Neural progenitor cell (in vitro differentiated cells): ENCODE data around the gene MYLK.

Experiments
- CTCF ChIP-seq: fragments of 200-600 bp; sonication (generic); IDR thresholded peaks from 2 replicates; pipeline ENCODE4 v1.5.1; 2017; ENCODE audit warnings: antibody characterized with exemption, mild to moderate bottlenecking
- EZH2 ChIP-seq: fragments of 200-600 bp; sonication (generic); IDR thresholded peaks from 2 replicates; pipeline ENCODE4 v1.6.1; 2017; ENCODE audit warnings: antibody characterized with exemption, mild to moderate bottlenecking, moderate library complexity
- EZH2phosphoT487 ChIP-seq: fragments of 200-600 bp; sonication (generic); IDR thresholded peaks from 2 replicates; pipeline ENCODE4 v1.6.1; 2017; ENCODE audit warnings: antibody characterized with exemption

- TF ChIP-seq CTCF (no peak), EZH2phosphoT487 (no peak), EZH2 (no peak)
These were observed 30.7 kb upstream of the MYLK start for GRCh38 chr3:123914829-123915228.
